GM10248 (cell line): ENCODE measurements around the gene PLPPR4.
A peak's percentile ranks its signal among the peaks of the same experiment; 100 is the strongest.

Source experiments
- CTCF ChIA-PET: fragments of 300-600 bp; sonication (Branson Sonifier 250); formaldehyde crosslinking; extraction: SDS; loops from one replicate; lab custom pipeline; 2021; ENCODE audit warnings: antibody characterized with exemption; lab: Yijun Ruan, JAX
- POLR2A ChIA-PET: fragments of 350-650 bp; sonication (Branson Sonifier 250); formaldehyde crosslinking; extraction: SDS; loops from one replicate; lab custom pipeline; 2020; ENCODE audit warnings: antibody characterized with exemption; lab: Yijun Ruan, JAX
- DNase-seq: peaks from one replicate; pipeline ENCODE4 v3.0.0; 2012; ENCODE audit errors: extremely low spot score
- CTCF ChIP-seq: IDR thresholded peaks from 2 replicates; pipeline ENCODE4 v1.5.1; 2012; ENCODE audit warnings: mild to moderate bottlenecking, low read depth; ENCODE audit errors: extremely low read depth, missing control alignments, control extremely low read depth

The PLPPR4 gene, protein sequence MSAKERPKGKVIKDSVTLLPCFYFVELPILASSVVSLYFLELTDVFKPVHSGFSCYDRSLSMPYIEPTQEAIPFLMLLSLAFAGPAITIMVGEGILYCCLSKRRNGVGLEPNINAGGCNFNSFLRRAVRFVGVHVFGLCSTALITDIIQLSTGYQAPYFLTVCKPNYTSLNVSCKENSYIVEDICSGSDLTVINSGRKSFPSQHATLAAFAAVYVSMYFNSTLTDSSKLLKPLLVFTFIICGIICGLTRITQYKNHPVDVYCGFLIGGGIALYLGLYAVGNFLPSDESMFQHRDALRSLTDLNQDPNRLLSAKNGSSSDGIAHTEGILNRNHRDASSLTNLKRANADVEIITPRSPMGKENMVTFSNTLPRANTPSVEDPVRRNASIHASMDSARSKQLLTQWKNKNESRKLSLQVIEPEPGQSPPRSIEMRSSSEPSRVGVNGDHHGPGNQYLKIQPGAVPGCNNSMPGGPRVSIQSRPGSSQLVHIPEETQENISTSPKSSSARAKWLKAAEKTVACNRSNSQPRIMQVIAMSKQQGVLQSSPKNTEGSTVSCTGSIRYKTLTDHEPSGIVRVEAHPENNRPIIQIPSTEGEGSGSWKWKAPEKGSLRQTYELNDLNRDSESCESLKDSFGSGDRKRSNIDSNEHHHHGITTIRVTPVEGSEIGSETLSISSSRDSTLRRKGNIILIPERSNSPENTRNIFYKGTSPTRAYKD

GRCh38 chr1:99264201-99265021 is at the start of gene PLPPR4:
TSS of gene PLPPR4 (plus strand) at chr1:99264492. CDS start at chr1:99264594, 102 bp downstream.
- CTCF ChIA-PET = interaction anchor here (1.1 kb wide), 1 partner anchor 13 kb away, joined by 3 read pairs; no protein-coding TSS in a partner anchor
- no peak for TF ChIP-seq CTCF

GRCh38 chr1:99216956-99217355 is 47.3 kb upstream of the PLPPR4 start:
- TF ChIP-seq CTCF = no peak
- no peak for DNase-seq
- POLR2A ChIA-PET = no interaction called here
- CTCF ChIA-PET = interaction anchor here (1.3 to 1.5 kb wide), 2 partner anchors 15 to 263 kb away, joined by 3 to 4 read pairs; no protein-coding TSS in a partner anchor

More at GRCh38 chr1:99264201-99265021, at the start of gene PLPPR4:
- POLR2A ChIA-PET = no interaction called here
- DNase-seq = peak; percentile 8

DNA sequence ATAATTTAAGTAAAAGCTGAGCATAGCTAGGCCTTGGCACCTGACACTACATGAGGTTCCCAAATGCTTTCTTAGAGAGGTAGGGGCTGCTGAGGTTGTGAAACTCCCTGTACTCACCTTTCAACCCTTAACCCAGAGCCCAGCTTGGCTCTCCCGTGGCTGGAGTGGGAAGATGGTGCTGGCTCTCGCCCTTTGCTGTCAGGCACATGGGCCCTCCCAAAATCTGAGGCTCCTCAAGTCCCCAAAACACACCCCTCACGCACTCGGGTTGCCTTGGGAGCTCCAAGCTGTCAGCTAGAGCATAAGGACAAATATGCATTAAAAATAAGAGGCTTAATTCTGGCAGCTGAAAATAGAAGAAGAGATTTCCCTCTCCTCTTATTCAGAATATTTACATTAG is 46.7 kb upstream of the PLPPR4 start:
- no peak for TF ChIP-seq CTCF
- POLR2A ChIA-PET = no interaction called here
- CTCF ChIA-PET = interaction anchor here (1.3 to 1.5 kb wide), 2 partner anchors 16 to 263 kb away, joined by 3 to 4 read pairs; no protein-coding TSS in a partner anchor
- DNase-seq = no peak

- no peak for TF ChIP-seq CTCF
- POLR2A ChIA-PET = no interaction called here
- DNase-seq = no peak
- CTCF ChIA-PET = no interaction called here
These were observed 45.7 kb upstream of the PLPPR4 start for GRCh38 chr1:99218572-99218971.

- CTCF ChIA-PET = no interaction called here
- DNase-seq = peak; percentile 6
- POLR2A ChIA-PET = no interaction called here
- no peak for TF ChIP-seq CTCF
These were observed 45.3 kb upstream of the PLPPR4 start for GRCh38 chr1:99218999-99219398.
